ENCODE measurements around the gene NIPBL.
"Not testable (repeated sequence)": the region's sequence is repeated elsewhere in the genome, so short reads cannot be mapped to it uniquely, and the experiment has no call there.

NIPBL gene

DNA sequence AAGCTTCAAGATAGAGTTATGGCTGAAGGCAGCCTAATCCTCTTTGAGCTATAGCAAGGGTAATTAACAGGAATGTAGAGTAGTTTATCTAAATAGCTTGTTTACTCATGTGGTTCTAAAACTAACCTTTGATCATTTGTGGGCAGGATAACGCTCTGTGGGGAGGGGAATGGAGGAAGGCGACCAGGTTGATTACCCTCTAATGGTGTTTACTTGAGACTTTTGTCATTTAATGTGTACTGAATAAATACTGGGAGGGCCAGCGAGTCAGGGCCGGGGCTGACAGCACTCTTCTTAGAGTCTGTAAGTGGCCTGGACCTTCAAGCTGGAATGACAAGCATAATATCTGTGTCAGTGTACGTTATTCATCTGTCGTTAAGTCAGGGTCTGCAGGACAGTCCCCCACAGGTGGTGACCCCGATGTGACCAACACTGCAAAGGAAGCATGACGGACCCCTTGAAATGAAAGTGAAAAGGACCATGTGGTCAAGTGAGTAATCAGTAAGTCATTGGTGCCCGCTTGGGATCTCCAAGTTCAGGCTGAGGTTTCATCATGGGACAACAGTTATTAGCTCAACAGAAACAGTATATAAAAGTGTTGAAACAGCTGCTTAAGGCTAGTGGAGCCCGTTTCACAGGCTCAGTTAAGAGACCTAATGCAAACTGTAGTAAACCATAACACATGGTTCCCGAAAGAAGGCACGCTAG is 210.1 kb downstream of the NIPBL start:
- peak; percentile 56 for DNase-seq (ENCODE audit: low spot score)

DNA sequence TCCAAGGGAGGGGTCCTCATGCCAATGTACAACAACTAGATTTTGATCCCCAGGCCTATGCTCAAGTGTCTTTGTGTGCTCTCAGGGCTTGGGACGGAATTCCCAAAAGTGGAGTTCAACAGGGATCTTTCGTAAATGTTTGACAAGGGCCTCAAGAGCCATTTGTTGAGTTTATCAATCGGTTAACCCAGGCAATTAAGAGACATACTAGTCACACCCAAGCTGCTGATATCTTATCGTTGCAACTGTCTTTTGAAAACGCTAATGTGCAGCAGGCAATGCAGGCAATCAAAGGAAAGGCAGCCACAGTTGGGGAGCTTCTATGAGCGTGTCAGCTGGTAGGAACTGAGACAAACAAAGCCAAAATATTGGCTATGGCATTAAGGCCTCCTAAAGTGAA is 211.4 kb downstream of the NIPBL start:
- no peak for DNase-seq (ENCODE audit: low spot score)

DNA sequence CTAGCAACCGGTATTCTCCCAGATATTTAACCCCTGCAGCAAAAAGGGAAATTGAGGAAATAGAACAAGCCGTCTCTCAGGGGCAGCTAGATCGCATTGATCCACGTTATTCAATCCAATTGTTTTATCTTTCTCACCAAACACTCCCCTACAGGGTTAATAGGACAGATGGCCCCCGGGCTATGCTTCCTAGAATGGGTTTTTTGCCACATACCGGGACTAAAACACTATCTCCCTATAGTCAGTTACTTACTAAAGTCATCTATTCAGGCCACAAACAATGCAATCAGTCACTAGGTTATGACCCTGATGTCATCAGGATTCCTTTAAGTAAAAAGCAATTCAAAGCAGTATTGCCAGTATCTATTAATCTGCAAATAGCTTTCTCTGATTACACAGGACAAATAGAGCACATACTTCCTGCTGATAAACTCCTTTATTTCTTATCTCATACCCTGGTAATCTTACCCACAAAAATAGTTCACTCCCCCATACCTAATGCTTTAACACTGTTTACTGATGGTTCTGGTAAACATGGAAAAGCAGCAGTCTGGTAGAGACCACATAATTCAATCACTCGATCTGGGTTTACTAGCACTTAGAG is 213.7 kb downstream of the NIPBL start:
- peak; percentile 20 for DNase-seq (ENCODE audit: low spot score)

DNA sequence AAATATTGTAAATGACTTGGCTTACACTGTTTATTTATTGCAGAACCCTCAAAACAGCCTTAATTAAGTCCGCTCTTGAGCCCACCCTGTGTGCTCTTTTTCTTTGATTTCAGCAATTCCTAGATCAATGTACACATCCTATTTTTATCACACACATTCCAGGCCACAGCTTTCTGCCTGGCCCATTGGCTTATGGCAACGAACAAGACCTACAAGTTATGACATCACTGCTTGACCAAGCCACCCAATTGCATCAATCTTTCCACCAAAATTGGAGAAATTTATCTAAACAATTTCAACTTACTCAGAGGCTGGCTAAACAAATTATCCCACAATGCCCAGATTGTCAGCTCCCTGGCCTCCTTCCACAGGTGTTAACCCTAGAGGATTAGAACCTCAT is 214.2 kb downstream of the NIPBL start:
- DNase-seq (ENCODE audit: low spot score), result no peak

DNA sequence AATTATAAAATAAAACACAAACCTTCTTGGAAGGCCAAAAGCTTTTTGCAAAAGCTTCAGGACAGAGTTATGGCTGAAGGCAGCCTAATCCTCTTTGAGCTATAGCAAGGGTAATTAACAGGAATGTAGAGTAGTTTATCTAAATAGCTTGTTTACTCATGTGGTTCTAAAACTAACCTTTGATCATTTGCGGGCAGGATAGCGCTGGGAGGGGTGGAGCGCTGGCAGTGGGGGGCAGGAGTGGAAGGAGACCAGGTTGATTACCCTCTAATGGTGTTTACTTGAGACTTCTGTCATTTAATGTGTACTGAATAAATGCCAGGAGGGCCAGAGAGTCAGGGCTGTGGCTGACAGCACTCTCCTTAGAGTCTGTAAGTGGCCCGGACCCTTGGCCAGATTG is 217.2 kb downstream of the NIPBL start:
- DNase-seq (ENCODE audit: low spot score), result peak; percentile 22

DNA sequence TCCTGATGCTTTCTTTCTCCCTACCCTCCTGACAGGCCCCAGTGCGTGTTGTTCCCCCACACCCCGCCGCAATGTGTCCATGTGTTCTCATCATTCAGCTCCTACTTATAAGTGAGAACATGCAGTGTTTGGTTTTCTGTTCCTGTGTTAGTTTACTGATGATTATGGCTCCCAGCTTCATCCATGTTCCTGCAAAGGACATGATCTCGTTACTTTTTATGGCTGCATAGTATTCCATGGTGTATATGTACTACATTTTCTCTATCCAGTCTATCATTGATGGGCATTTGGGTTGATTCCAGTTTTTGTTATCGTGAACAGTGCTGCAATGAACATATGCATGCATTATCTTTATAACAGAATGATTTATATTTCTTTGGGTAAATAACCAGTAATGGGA is 222.7 kb downstream of the NIPBL start:
- DNase-seq (ENCODE audit: low spot score), result not testable (repeated sequence)

DNA sequence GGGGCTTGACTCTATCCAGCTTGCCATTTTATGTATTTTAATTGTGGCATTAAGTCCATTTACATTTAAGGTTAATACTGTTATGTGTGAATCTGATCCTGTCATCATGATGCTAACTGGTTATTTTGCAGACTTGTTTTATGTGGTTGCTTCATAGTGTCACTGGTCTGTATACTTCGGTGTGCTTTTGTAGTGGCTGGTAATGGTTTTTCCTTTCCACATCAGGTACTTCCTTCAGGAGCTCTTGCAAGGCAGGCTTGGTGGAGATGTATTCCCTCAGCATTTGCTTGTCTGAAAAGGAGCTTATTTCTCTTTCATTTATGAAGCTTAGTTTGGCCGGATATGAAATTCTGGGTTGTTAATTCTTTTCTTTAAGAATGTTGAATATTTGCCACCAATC is 226.7 kb downstream of the NIPBL start:
- DNase-seq (ENCODE audit: low spot score), result no peak

DNA sequence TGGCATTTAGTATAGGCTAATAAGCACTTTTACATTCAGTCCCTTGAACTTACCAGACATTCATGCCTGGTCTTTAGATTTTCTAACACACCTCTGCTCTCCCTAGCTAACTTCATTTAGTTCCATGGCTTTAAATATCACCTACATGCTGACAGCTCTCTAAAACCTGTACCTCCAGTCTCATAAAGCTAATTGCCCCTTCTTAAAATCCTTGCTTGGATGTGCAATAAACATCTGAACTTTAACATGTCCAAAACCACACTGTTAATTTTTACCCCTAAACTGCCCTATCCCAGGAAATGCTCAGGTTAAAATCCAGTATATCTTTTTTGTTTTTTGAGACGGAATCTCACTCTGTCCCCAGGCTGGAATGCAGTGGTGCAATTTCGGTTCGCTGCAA is 232.8 kb downstream of the NIPBL start:
- DNase-seq (ENCODE audit: low spot score), result no peak

DNA sequence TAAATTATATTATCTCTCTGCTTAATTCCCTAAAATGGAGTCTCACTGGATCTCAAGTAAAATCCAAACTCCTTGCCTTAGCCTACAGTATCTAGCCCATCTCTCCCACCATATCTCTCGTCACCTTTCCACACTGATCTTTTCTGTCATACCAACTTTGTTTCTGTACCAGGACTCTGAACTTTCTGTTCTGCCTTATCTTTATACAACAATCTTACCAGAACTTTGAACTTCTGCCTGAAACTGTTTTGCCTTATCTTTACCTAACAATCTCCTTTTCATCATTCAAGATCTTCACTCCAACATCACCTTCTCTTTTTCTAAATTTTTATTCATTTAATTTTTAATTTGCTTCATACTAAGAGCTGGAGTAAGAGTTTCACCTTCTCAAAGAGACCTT is 233.6 kb downstream of the NIPBL start:
- no peak for DNase-seq (ENCODE audit: low spot score)

DNA sequence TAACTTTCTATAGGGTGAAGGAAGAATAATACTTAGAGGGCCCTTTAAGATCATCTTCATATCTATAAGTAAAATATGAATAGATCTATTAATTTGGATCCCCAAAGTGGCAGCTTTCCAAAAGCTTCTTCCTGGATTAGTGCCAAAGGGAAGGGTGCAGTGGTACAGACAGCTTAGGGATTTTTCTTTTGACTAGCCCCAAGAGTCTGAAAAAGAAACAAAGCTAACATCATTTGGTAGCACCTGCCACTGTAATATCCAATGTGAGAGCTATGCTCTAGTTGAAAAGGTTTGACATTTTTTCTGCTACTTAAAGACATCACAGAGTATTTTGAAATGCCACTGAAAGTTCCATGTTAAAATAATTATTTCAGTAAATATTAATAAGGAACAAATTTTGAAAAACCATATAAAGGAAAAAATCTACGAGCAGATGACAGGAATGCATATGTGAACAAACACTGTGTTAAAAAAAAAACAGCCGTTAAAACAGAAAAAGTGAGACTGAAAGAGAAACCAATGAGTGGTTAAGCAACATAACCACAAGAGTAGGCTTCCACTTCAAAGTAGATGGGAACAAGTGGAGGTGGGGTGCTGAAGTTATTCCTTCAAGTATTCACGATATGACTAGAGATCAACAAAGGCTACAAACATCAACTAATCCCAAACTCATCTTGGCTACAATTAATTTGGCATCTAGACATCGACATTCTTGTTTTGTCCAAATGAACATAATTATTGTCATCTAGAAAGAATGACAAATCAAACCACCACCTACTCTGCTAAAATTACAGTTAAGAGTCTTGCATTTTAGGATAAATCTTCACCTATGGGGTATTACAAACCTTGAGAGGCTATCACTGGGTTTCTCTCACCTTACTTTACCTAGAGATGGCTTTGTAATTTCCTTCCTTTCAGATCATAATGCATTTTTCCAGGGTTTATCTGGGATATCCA is 235.1 kb downstream of the NIPBL start:
- no peak for DNase-seq (ENCODE audit: low spot score)

DNA sequence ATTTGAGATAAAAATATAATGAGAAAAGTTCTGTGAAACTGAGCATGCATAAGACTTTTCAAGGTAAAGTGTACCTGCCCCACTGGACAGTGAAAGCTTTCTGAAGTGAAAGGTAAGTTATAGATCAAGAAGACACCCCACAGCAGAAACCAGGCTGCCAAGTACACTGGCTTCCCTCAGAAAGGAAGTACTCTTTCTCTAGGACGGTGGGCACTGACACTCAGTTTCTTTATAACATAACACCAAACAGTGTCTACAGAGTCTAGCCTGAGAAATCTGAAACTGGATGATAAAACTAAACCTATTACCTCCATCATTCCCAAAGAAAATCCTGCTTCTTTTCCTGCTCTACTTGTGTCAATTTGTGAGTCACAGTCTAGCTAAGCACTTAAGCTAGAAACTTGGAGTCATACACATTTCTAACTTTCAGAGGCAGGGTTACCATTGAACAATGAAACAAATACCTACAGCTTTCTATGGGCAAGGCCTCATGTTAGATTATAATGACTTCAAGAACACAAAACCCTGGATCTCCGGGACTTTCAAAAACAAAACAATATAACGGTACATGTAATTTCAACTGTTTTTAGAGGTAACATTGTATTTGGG is 235.9 kb downstream of the NIPBL start:
- DNase-seq (ENCODE audit: low spot score), result no peak
